Liver (tissue), 9 donors: Measurements from ENCODE around the gene SNAPC1. TPM values are rescaled to one million over a fixed set of nuclear protein-coding genes. Genes with fewer than 3 reads are reported as not detected.

Experiments used
- DNase-seq: peaks from one replicate; pipeline ENCODE4 v3.0.0-alpha.2; 2017; ENCODE audit warnings: low spot score
- H3K27ac ChIP-seq, 2 donors: one replicate each; pipeline ENCODE4 v1.7.0; 2013; ENCODE audit warnings: inconsistent platforms in 2 of 2, low read length in 2 of 2, control low read depth in 1 of 2, low read depth in 1 of 2, mild to moderate bottlenecking in 1 of 2
- H3K27me3 ChIP-seq, 4 donors: one replicate each; pipeline versions ENCODE4 v1.6.1 to v1.7.0; 2013; ENCODE audit warnings: low read length in 3 of 4, inconsistent platforms in 1 of 4, mild to moderate bottlenecking in 1 of 4, moderate library complexity in 1 of 4; ENCODE audit not compliant: control insufficient read depth in 4 of 4, insufficient read depth in 4 of 4
- H3K36me3 ChIP-seq, 4 donors: one replicate each; pipeline versions ENCODE4 v1.6.1 to v1.7.0; 2013; ENCODE audit warnings: low read length in 3 of 4, mild to moderate bottlenecking in 3 of 4, low read depth in 1 of 4, moderate library complexity in 1 of 4; ENCODE audit not compliant: control insufficient read depth in 4 of 4, insufficient read depth in 3 of 4
- H3K4me1 ChIP-seq, 4 donors: one replicate each; pipeline versions ENCODE4 v1.6.1 to v1.7.0; 2013; ENCODE audit warnings: low read length in 3 of 4, mild to moderate bottlenecking in 3 of 4, moderate library complexity in 1 of 4; ENCODE audit not compliant: control insufficient read depth in 4 of 4, insufficient read depth in 4 of 4
- H3K4me3 ChIP-seq, 3 donors: one replicate each; pipeline versions ENCODE4 v1.6.1 to v1.7.0; 2013; ENCODE audit warnings: low read length in 3 of 3, control low read depth in 1 of 3, low read depth in 1 of 3, mild to moderate bottlenecking in 1 of 3
- H3K9ac ChIP-seq, 2 donors: one replicate each; pipeline ENCODE4 v1.7.0; 2013; ENCODE audit warnings: low read length in 2 of 2, mild to moderate bottlenecking in 2 of 2, moderate library complexity in 2 of 2, control low read depth in 1 of 2, low read depth in 1 of 2
- H3K9me3 ChIP-seq, 4 donors: one replicate each; pipeline versions ENCODE4 v1.6.1 to v1.7.0; 2013; ENCODE audit warnings: low read length in 3 of 4; ENCODE audit not compliant: control insufficient read depth in 4 of 4
- ATF3 ChIP-seq: IDR thresholded peaks from 2 replicates; pipeline ENCODE4 v1.6.1; 2016; ENCODE audit warnings: antibody characterized with exemption
- CTCF ChIP-seq: fragments of 150-350 bp; IDR thresholded peaks from 2 replicates; pipeline ENCODE4 v1.5.1; 2017; ENCODE audit warnings: improper control_type of control experiment, low read depth, low read length; ENCODE audit not compliant: missing input control
- EGR1 ChIP-seq, 2 donors: IDR thresholded peaks; 2 replicates each; pipeline ENCODE4 v1.6.1; 2016 to 2018; ENCODE audit warnings: antibody characterized with exemption in 2 of 2, low read depth in 2 of 2
- FOXA1 ChIP-seq: IDR thresholded peaks from 2 replicates; pipeline ENCODE4 v1.6.1; 2016; ENCODE audit warnings: antibody characterized with exemption
- FOXA2 ChIP-seq: IDR thresholded peaks from 2 replicates; pipeline ENCODE4 v1.6.1; 2016; ENCODE audit warnings: antibody characterized with exemption
- GABPA ChIP-seq, 2 donors: IDR thresholded peaks in 1 of 2; conservative IDR thresholded peaks in 1 of 2; 2 replicates each; pipeline ENCODE4 v1.6.1; 2016; ENCODE audit warnings: antibody characterized with exemption in 2 of 2, mild to moderate bottlenecking in 1 of 2, moderate library complexity in 1 of 2
- HNF4A ChIP-seq, 2 donors: conservative IDR thresholded peaks; 2 replicates each; pipeline ENCODE4 v1.6.1; 2016; ENCODE audit warnings: antibody characterized with exemption in 2 of 2, mild to moderate bottlenecking in 2 of 2
- HNF4G ChIP-seq: IDR thresholded peaks from 2 replicates; pipeline ENCODE4 v1.6.1; 2016; ENCODE audit warnings: antibody characterized with exemption
- JUND ChIP-seq, 2 donors: IDR thresholded peaks; 2 replicates each; pipeline ENCODE4 v1.6.1; 2016; ENCODE audit warnings: antibody characterized with exemption in 2 of 2
- MAX ChIP-seq: IDR thresholded peaks from 2 replicates; pipeline ENCODE4 v1.6.1; 2016; ENCODE audit warnings: antibody characterized with exemption
- NR2F2 ChIP-seq: IDR thresholded peaks from 2 replicates; pipeline ENCODE4 v1.6.1; 2016; ENCODE audit warnings: antibody characterized with exemption
- RAD21 ChIP-seq, 2 donors: IDR thresholded peaks; 2 replicates each; pipeline ENCODE4 v1.6.1; 2016; ENCODE audit warnings: antibody characterized with exemption in 2 of 2, mild to moderate bottlenecking in 2 of 2
- REST ChIP-seq: IDR thresholded peaks from 2 replicates; pipeline ENCODE4 v1.6.1; 2016; ENCODE audit warnings: antibody characterized with exemption, mild to moderate bottlenecking
- RXRA ChIP-seq, 2 donors: IDR thresholded peaks; 2 replicates each; pipeline ENCODE4 v1.6.1; 2017 to 2018; ENCODE audit warnings: antibody characterized with exemption in 2 of 2, mild to moderate bottlenecking in 1 of 2
- SP1 ChIP-seq: IDR thresholded peaks from 2 replicates; pipeline ENCODE4 v1.6.1; 2018; ENCODE audit warnings: antibody characterized with exemption, mild to moderate bottlenecking
- TAF1 ChIP-seq: conservative IDR thresholded peaks from 2 replicates; pipeline ENCODE4 v1.6.1; 2016; ENCODE audit warnings: antibody characterized with exemption, mild to moderate bottlenecking
- YY1 ChIP-seq: IDR thresholded peaks from 2 replicates; pipeline ENCODE4 v1.6.1; 2016; ENCODE audit warnings: antibody characterized with exemption, mild to moderate bottlenecking
- ZBTB33 ChIP-seq: IDR thresholded peaks from 2 replicates; pipeline ENCODE4 v1.6.1; 2016; ENCODE audit warnings: antibody characterized with exemption
- WGBS: extraction: QIAGEN DNeasy Blood & Tissue Kit; methylation state at CpG from one replicate; pipeline ENCODE4 v1.1.7; 2013; 5-methylcytosine and 5-hydroxymethylcytosine counted together
- polyA plus RNA-seq, 2 donors: library from polyadenylated mRNA; stranded (reverse) in 1 of 2; unstranded in 1 of 2; fragments of 200-250 nt in 1 of 2; fragments of >200 nt in 1 of 2; fragmentation: Nextera tagmentation in 1 of 2; extraction: Ambion mirVana in 1 of 2; gene quantifications; one replicate each; pipeline versions ENCODE4 v1.2.1 to v1.2.3, GENCODE V29; 2013 to 2015
- total RNA-seq, 2 donors: library from RNA; depleted of rRNA; stranded (reverse); fragments of >200 nt; gene quantifications; one replicate each; pipeline ENCODE4 v1.2.3, GENCODE V29; 2014
- donor health status: healthy.
- donor health status: healthy.
- donor health status: healthy.
- donor health status: healthy.
- donor health status: healthy.

The SNAPC1 gene
- total and polyA plus RNA-seq, 4 donors, result 1.2 to 2.3 (median 1.7) TPM

- no peaks in the 10 kb centered on the region for H3K9me3 ChIP-seq
- no peak overlapping the region for H3K27ac ChIP-seq
- 97% methylated on average over 4 of the region's 4 CpGs for WGBS
- no peak for DNase-seq
- H3K4me3 ChIP-seq, result no peak overlapping the region
- H3K36me3 ChIP-seq, result no peaks in the 10 kb centered on the region
- no peaks in the 10 kb centered on the region for H3K4me1 ChIP-seq
- TF ChIP-seq ATF3, result no peak
- TF ChIP-seq GABPA (IDR thresholded peaks at IDR 0.05 in 1 of 2, conservative IDR thresholded peaks at IDR 0.05 in 1 of 2), result no peak
- TF ChIP-seq RXRA (IDR thresholded peaks at IDR 0.05), result no peak
- no peak for TF ChIP-seq EGR1 (IDR thresholded peaks at IDR 0.05; ENCODE audit: low read depth in 2 of 2)
- TF ChIP-seq MAX, result no peak
- no peak for TF ChIP-seq JUND (IDR thresholded peaks at IDR 0.05)
- TF ChIP-seq FOXA2, result no peak
- TF ChIP-seq HNF4A (conservative IDR thresholded peaks at IDR 0.05), result no peak
- no peak for TF ChIP-seq TAF1
- no peak for TF ChIP-seq HNF4G
- TF ChIP-seq CTCF, result no peak
- TF ChIP-seq REST, result no peak
- no peak for TF ChIP-seq FOXA1
- TF ChIP-seq RAD21 (IDR thresholded peaks at IDR 0.05), result no peak
- TF ChIP-seq NR2F2, result no peak
- no peak for TF ChIP-seq SP1
- TF ChIP-seq YY1, result no peak
- no peak for TF ChIP-seq ZBTB33
- no peaks in the 10 kb centered on the region for H3K27me3 ChIP-seq
- no peak overlapping the region for H3K9ac ChIP-seq
Measured at GRCh38 chr14:61805451-61805850, 43.2 kb downstream of the SNAPC1 start.
